ENCODE data around the gene MACO1.

The MACO1 gene

GRCh38 chr1:25525361-25525688, 94.6 kb downstream of the MACO1 start:
- no peak for DNase-seq

DNA sequence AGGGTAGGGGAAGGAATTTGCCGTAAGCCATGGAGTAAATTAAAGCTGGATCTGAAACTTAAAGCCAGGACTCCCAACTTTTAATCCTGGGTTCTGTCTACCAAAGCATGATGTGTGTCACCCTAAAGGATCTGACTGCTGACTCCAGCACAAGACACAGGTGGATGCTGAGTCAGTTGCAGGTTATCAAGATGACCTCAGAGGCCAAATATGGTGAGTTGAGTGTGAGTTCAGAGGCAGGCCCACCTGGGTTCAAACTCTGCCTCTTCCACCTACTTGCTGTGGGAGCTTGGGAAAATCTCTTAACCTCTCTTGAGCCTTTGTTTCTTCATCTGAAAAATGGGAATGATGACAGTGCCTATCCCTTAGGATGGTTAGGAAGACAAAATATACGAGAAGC, 96.1 kb downstream of the MACO1 start:
- no peak for DNase-seq

GRCh38 chr1:25527226-25527846, 96.6 kb downstream of the MACO1 start:
- DNase-seq, result no peak

DNA sequence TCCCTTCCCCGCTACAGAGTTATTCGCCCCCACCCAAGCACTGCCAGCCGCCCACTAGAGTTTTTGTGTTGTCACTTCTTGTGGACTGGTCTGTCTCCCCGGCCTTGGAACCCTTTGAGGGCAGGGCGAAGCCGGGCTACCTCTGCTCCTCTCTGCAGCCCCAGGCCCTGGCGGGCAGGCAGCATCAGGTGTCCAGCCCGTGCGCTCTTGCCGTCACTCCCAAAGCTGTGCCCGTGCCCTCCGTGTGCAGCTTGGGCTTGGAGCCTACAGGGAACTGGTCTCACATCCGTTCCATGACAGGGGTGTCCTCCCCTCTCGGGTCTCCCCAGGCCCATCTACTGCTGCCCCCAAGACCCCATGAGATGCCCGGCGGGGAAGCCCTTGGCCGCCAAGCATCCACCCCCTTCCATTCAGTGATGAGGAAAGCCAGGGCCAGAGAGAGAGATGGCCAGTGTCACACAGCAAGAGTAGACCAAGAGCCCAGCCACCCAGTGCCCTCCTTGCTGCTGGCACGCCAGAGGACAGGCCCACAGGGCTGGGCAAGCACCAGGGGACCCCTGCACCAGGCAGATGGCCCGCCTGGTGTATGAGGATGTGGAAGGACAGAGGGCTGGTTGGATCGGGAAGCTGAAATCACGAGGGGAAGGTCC, 97.4 kb downstream of the MACO1 start:
- no peak for DNase-seq

GRCh38 chr1:25528881-25529517, 98.3 kb downstream of the MACO1 start:
- DNase-seq, result no peak

GRCh38 chr1:25529518-25530185, 99.0 kb downstream of the MACO1 start:
- no peak for DNase-seq

DNA sequence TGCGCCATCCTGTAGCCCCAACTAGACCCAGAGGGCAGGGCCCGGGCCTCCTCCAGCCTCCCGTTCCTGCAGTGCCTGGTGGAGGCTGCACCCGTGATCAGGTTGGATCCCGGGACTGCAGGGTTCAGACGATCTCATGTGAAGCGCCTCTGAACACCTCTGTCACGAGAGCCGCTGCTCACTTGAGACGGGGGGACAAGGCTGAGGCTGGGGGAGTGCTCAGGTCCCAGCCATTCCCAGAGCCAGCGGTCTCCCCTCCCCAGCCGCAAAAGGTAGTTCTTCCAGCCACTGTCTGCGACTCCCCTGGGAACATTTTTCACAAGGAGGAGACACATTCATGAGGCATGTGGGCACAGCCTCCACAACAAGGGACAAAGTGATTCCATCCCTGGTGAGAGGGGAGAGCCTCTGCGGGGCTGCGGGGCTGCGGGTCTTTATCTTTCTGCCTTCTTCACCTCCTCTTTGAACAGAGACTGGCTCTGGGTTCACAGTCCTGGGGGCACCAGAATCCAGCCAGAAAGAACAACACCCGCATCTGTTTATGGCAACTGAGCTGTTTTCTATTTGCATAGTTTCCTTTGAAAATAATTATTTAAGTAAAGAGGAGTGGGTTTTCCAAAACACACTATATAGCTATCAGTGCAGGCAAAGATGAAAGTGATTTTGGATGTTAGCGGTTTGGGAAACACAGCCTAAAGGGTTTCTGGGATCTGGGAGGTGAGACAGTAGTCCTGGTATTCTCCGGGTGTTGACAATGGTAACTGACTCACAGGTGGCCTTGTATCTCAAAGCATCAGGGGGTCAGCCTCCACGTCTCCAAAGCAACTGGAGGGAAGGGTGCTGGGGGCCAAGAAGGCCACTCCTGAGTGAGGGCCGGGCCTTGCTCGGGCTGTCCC, 99.7 kb downstream of the MACO1 start:
- DNase-seq, result no peak

DNA sequence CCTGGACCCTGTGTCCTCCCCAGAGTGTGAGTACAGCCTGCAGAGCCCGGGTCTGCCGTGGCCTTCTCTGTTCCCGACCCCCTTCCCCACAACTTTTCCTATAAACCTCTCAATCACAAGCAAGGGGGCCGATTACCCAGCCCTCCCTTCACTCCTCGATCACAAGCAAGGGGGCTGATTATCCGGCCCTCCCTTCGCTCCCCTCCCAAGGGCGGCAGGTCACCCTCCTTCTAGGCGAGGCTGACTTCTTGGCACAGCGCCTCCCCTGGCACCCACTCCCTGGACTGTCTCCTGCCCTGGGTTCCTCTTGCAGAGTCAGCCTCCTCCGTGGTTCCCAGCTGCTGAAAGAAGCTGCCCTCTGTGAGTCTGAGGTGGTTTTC, 100.4 kb downstream of the MACO1 start:
- no peak for DNase-seq

DNA sequence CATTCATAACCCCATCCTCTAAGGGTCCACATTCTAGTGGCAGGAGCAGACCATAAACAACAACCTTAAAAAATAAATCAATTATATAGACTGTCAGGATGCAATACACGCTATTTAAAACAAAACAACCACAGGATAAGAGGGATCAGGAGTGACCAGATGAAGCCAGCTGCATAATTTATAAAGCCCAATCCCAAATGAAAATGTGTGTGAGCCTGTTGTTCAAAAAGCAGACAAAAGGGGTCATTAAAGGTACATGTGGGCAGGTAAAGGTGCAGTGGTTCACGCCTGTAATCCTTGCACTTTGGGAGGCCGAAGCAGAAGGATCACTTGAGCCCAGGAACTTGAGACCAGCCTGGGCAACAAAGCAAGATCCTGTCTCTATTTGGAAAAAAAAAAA, 102.3 kb downstream of the MACO1 start:
- no peak for DNase-seq

GRCh38 chr1:25533775-25534409, 103.2 kb downstream of the MACO1 start:
- no peak for DNase-seq

- DNase-seq, result no peak
Measured at GRCh38 chr1:25534410-25534788, 103.7 kb downstream of the MACO1 start.

- no peak for DNase-seq
Measured at GRCh38 chr1:25536124-25536523, 105.4 kb downstream of the MACO1 start.

- DNase-seq, result no peak
Measured at GRCh38 chr1:25537153-25537831, 106.6 kb downstream of the MACO1 start.

DNA sequence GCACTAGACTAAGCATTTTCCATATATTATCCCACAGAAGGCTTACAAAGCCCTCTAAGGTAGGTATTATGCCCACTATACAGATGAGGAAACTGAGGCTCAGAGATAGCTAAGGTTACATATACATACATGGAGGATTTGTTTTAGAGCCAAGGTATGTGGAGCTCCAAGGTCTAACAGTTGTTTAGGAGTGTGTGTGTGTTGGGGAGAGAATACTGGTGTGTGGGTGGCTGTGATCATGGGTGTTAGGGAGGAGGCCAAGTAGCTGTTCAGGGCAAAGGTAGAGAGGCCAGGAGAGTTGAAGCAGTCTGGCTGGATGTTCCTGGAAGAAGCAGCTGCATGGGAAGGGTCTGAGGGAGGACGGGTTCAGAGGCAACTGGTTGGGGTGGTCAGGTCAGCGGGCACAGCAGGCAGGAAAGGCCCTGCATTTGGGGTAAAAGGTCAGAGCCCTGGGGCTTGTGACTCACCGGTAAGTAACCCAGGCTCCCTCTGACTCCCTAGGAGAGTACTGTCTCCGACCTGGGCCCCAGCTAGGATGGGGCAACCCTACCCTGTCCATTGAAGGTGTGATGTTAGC, 107.6 kb downstream of the MACO1 start:
- DNase-seq, result no peak

GRCh38 chr1:25540750-25541342, 110.1 kb downstream of the MACO1 start:
- no peak for DNase-seq

GRCh38 chr1:25541425-25541824, 110.7 kb downstream of the MACO1 start:
- no peak for DNase-seq

- DNase-seq, result no peak
Measured at GRCh38 chr1:25541889-25542658, 111.4 kb downstream of the MACO1 start.

DNA sequence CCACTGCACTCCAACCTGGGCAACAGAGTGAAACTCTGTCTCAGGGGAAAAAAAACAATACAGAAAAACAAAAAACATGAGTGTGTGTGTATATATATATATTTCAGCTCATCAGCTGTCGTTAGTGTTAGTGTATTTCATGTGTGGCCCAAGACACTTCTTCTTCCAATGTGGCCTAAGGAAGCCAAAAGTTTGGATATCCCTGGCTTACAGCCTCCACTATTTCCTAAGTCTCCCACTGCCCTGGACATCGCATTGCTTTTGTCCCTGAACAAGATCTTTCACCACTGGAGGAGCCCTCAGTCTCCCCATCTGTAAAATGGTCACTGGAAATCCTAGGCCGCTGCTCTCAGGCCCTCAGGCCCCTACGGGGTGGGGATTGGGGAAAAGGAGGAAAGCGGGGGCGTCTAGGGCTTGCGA, 112.3 kb downstream of the MACO1 start:
- no peak for DNase-seq

- DNase-seq, result peak; percentile 61
Measured at GRCh38 chr1:25543425-25544242, 112.9 kb downstream of the MACO1 start, which contains the start of gene LDLRAP1. LDLRAP1 (plus strand) TSS chr1:25543606; CDS start chr1:25543699, 93 bp downstream.
